ENCODE data around the gene CENPB.

Gene CENPB

DNA sequence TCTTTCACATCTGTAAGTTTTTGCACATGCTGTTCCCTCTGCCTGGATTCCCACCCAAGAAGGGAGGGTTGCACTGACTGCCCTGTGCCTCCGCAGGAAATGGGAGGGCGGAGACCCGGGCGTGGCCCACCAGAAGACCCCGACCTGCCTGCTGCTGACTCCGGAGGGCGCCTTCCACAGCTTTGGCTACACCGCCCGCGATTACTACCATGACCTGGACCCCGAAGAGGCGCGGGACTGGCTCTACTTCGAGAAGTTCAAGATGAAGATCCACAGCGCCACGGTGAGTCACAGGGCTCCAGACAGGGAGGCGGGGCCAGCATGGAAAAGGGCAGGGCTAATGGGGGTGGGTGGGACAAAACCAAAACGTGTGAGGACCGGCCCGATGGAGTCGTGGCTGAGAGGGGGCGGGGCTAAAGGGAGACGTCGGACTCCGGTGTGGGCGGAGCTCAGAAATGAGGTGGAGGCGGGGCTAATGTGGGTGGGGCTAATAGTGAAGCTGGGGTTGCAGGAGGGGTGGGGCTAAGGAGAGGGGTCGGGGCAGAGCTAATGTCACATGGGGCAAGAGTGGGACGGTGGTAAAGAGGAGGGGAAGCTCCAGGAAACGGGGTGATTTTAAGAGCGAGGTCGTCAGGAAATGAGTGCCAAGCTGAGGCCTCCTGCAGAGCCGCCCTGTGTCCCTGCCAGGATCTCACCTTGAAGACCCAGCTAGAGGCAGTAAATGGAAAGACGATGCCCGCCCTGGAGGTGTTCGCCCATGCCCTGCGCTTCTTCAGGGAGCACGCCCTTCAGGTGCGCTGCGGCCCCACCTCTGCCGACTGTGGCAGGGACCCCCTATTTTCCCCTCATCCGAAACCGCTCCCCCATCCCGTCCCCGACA is 41.5 kb downstream of the CENPB start:
- peak; percentile 80 for DNase-seq

DNA sequence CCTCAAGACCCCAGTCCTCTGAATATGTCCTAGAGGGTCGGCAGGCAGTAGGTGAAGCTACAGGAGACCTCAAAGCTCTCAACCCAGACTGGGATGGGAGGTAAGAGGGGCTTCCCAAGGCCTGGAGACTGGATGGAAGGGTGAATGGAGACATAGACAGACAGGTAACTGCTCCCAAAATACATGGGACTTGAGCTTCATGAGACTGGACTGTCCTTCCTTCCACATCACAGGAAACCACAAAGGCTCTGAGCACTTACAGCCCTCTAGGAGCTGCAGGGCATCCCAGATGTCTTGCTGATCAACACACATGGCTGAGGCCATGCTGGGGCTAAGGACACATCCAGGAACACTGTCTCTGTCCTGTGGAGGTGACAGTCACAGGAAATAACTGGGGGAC is 42.5 kb downstream of the CENPB start:
- DNase-seq: no peak

DNA sequence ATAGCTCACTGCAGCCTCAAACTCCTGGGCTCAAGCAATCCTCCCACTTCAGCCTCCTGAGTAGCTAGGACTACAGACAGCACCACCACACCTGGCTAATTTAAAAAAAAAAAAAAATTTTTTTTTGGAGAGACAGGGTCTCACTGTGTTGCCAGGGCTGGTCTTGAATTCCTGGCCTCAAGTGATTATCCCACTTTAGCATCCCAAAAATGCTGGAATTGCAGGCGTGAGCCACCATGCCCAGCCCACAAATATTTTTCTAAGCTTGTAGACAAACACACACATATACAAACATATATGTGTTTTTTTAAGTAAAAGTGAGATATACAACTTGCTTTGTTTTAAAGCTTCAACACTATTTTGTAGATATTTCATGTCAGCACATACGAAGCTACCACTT is 43.3 kb downstream of the CENPB start:
- DNase-seq: no peak

DNA sequence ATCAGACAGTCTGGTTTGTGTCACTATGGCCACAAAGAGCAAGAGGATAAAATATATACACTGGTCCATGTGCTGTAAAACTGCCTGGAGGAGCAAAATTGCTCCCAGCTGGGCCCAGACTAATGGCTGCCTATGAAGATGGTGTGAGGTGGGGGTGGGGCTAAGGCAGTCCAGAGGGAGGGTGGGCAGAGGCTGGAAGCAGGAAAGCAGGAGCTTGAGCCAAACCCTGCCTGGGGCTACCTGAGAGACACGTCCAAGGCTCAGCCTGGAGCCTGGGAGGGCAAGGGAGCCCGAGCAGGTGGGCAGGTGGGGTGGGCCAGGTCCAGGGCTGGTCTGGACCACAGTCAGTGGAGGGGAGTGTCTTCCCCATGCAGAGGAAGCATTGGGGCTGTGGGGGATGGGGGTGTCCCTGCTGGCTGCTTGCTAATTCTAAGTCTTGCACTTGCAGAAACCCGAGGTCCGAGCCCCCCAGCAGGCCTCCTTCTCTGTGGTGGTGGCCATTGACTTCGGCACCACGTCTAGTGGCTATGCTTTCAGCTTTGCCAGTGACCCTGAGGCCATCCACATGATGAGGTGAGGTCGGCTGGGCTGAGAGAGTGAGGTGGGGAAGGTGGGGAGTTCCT is 44.6 kb downstream of the CENPB start:
- no peak for DNase-seq

DNA sequence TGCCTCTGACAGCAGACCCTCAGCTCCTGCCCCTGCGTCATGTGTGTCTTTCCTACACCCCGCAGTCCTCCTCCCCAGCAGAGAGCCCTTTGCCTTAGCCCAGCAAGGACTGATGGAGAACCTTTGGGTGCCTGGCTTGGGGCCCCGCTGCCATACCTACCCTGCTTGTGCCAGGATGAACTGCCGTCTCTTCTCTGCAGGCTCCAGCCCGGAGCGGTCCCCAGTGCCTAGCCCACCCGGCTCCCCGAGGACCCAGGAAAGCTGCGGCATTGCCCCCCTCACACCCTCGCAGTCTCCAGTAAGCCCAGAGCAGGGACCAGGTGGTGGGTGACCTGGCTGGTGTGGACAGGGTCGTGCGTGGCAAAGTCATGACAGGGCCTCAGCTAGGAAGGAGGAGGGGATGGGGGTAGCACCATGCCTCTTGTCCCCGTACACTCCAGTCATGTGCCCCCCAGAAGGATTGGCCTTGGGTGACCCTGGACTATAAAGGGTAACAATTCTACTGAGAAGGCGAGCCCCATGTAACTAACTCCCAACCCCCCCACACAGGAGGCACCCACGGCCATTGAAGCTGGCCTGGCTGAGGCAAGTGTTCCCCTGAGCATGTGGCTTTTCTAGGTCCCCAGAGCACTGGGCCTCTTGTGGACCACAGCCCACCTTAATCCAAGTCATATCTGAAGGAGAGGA is 45.8 kb downstream of the CENPB start:
- DNase-seq: no peak

DNA sequence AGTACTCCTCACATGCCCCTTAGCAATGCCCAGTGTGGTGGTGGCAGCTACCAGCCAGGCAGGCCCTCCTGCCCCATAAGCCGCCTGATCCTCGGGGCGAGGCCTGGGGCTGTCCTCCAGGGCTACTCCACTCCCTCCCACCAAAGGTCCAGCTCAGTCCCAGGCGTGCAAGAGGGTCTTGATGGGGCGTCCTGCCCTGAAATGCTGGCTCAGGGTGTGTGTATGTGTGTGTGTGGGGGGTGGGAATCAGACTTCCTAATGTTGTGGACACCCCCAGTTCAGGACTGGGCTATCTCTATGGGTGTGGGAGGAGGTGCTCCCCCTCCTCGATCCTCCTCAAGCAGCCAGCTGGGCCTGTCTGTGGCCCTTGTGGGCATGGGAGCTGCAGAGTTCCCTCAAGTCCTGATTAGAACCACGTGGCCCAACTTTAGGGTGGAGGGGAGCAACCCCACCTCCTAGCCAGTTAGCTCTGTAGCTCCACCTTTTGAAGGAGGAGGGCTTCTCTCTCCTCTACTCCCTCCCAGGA is 46.6 kb downstream of the CENPB start:
- DNase-seq: no peak

DNA sequence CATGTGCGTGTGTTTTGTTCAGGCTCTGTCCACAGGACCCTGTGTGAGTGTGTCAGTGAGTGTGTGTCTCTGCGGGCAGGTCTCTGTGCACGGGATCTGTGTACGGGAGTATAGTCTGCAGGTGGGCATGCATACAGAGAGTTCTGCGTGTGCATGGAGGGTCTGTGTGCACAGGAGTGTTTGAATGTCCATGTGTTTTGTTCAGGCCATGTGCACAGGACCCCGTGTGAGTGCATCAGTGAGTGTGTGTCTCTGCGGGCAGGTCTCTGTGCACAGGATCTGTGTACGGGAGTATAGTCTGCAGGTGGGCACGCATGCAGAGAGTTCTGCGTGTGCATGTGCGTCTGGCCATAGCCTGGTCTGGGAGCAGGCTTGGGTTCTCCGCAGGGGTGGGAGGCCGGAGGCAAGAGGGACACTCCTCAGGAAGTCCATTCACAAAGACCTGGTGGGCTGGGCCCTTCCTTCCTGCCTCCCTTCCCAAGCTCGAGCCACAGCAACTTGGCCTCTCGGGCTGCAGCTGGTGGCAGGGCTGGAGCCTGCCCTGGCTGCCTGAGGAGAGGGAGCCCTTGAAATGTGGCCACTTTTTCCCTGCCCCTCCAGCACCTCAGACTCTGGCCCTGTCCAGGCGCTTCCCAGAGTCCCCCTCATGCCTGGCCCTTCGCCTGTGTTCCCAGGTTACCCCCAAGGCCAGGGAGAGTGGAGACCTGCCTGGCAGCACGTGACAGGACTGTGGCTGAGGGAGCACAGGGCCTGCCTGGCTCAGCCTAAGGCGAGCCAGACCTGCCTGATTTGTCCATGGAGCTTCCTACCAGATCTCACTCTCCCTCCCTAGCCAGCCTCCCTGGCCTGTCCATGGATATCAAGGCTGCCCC is 47.2 kb downstream of the CENPB start:
- DNase-seq: no peak

DNA sequence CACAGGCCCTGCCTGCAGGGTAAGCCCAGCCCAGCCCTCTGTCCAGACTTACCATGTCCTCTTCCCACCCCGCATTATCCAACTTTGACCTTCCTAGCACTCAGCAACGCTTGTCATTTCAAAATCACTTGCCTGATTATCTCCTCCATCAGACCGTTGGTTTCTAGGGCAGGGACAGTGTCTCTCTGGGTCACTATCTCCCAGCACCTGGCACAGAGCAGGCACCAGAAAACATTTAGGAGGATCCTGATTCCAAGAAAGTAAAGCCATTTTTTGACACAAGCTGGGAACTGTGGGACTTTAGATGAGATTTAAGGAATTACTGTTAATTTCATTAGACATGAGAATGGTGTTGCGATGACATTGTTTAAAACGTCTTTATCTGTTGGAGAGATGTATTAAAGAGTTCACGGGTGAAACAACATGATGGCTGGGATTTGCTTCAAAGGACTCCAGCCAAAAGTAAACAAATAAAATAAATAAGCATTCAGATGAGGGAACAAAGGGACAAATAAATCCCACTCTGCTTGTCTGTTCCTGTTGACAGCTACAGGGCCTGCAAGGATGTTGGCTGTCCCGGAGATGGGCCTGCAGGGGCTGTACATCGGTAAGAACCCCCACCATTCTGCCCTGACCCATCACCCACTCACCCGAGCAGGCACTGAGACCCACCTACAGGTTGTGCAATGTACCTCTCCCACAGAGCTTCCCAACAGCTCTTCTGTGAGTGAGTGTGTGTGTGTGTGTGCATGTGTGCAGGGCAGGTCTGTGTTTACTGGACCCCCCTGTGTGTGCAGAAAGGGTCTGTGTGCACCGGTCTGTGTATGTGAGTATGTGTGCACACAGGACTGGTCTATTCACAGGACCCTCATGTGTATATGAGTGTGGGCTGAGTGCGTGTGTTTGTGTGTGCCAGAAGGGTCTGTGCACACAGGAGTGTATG is 48.2 kb downstream of the CENPB start:
- no peak for DNase-seq

DNA sequence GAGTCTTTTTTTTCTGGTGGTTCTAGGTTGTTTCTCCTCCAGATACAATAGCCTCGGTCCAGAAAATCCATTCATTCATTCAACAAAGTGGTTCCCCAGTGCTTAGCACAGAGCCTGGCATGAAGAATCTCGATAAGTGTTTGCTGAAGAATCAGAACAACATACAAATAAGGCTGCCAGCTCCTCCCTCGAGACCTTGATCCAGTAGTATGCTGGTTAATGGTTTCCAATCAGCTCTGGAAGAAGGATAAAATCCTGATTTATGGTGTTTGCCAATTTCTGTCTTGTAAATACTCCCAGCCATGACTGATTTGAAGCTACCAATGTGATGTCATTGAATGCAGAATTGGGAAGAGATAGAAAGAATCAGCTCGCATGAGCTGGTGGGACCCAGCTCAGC is 50.8 kb downstream of the CENPB start:
- no peak for DNase-seq

DNA sequence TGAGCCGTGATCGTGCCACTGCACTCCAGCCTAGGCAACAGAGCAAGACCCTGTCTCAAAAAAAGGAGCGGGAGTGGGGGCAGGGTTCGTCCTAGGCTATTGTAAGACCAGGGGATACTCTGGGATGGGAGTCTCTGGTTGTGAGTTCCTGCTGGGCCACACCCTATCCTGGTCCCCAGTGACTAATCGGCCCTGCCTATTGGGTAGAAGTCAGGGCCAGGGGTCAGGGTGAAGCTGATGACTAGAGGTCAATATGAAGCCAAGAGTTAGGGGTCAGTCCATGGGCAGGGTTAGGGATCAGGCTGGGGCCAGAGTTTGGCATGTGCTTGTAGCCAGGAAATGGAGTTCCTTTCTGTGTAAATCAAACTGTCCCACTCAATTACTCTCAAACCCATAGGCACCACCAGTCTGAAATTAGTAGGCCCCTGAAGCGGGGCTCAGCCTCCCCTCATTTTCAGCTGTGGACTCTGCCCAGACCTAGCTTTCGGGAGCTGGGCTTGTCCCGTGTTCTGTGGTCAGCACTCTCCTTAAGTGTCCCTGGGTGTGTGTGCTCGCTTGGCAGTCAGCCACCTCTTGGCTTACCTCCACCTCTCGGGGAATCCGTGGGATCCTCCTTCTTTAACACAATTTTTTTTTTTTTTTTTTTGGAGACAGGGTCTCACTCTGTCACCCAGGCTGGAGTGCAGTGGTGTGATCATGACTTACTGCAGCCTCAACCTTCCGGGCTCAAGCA is 52.3 kb downstream of the CENPB start:
- DNase-seq: no peak

All from activated CD8-positive, alpha-beta memory T cell treated with anti-CD3 and anti-CD28 coated beads, Interleukin-2, amount 50 U/mL, for 48 hours (primary cell).